HL-60/S4 treated with retinoic acid at 250 ng/mL for 4 days and 3 days (cell line): ENCODE results near the gene CHSY1.

Experiments
- in situ Hi-C: fragments of 300-500 bp; cut with MboI; formaldehyde crosslinking; loops from 2 replicates; pipeline ENCODE4 v1.7.0; 2022; ENCODE audit warnings: low sequenced_read_pairs

CHSY1 gene

GRCh38 chr15:101246824-101247745 is 4.8 kb downstream of the CHSY1 start:
- in situ Hi-C loops: no loop called here

DNA sequence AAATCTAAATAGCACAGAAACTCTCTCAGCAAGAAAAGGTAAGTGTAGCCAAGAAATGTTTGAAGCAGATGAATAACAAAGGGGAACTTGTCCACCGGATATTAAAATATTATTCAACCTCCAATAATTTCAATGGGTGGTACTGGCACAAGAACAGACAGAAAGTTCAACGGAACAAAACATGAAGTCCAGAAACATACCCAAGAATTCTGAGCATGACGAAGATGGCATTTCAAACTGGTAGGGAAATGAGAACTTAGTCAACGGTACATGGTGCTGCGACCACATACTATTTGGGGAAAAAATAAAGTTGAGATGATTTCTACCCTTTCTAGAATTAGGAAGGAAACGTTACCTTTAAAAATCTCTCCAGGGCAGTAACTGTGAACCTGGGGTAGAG is 5.5 kb downstream of the CHSY1 start:
- in situ Hi-C loops: no loop called here

DNA sequence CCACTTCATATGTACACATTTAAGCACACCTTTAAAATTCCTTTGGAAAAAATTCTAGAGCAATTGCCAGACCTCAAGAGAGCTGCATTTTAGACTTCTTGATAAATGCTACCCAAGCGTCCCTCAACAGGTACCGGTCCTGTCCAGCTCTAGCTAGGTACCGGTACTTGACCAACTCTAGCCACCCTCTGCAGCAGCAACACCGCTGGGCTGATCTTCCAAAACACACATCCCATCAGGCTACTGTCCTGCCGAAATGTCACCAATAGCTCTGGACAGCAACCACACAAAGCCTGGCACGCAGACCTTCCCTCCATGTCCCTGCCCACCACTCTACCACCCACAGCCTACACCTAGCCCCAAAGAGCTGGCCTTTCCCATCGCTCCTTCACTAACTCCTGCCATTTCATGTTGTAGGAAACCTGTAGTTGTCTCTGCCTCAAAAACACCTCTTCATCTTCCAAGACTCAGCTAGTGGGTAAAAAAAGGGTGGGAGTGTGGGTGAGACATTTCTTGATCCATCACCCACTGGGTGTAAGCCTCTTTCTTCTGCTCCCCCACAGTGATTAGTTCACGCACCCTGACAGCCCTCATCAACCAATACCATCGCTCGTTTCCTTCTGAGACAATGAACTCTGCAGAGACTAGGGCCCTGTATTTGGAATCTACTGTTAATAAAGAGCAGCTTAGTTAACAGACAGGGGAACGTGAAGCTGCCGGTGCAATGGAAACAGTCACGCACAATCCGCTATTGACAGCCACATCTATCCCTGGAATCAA is 6.8 kb downstream of the CHSY1 start:
- in situ Hi-C loops: no loop called here

DNA sequence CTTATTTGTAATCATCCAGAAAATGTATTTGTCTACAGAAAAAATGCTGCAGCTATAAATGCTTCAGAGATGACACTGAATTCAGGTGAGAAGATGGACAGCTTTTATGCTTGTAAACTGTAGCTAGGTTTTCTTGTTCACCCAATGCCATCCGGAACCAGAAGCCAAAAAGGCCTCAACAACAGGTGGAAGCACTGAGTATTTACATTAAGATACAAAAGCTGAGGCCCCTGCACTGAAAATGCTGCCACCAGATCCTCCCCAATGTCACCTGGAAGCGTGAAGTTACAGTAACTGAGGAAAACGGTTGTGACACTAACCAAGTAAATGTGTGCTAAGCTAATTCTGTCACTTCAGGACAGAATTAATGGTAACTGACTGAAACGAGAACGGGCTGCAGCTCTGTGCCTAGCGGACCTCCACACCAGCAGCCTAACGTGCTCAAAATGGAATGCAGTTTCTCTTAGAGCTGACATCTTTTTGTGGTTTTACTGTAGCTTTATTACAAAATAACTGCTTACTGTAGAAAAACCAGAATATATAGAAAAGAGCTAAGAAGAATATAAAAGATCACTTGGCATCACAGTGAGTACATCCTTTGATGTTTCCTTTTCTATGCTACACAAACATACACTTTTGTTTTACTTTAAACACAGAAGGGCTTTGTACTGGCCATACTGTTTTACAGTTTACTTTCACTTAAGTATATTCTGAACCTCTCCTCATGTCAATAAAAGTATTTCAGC is 7.6 kb downstream of the CHSY1 start:
- in situ Hi-C loops: no loop called here

DNA sequence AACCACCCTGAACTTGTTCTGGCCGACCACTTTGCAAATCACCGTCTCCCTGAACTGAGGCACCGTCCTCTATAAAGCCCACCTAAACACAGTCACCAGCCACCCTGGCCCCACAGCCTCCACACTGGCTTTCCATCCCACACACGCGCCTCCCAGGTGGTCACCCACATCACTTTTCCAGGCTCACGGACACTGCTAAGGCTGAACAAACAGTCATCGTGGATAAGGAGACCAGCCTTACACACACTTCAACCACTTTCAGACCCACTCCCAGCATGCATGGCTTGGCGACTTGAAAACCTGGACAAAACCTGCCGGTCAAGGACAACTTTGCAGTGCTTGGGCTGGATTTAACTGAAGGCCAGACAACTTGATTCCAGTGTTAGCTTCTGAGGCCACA is 8.4 kb downstream of the CHSY1 start:
- in situ Hi-C loops: no loop called here

DNA sequence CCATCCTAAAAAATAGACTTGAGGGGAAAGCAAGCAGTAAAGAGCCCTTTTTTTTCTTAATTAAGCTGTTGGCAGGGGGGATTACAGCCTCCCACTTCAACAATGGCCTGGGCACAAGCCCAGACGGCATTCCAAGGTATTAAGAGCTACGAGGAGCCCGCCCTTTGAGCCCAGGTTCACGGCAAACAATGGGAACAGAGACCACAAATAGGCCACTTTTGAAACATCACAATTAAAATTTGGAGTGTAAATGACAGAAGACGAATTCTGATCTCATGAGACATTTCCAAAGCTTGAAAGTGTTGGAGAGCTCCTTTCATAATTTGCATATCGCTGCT is 8.9 kb downstream of the CHSY1 start:
- in situ Hi-C loops: no loop called here

DNA sequence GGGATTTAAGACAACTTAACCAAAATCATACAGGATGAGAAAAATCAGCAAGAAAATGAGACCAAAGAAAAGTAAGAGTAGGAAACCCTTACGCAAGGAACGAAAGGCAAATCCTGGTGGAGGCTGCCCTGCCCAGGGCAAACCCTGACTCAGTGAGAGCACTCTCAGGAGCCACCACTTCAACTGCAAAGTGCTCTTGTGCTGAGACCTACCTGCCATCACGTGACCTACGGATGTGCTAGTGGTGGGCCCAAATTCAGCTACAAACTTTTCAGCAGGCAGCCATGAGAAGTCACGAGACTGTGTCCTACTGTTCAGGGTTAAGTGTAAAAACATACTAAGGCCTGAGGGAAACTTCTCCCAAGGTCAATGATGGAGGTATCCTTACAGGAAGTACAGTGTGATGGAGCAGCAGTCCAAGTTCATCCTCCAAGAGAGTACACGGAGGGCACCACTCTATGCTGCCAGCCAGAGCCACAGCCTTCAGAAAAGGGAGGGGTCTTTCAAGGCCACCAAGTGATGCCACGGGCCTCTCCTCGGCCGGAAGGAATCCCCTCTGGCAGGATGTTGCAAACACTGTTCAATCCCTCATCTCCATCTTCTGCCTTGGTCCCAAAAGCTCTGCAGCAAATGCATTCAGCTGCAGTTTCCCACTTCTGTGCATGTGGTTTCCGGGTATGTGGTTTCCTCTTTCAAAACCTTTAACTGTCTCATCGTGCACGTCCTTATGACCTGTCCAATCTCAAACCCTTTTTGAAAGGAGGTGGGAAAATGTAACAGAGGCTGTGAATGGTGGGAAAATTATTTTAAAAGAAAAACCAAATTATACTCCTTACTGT is 9.5 kb downstream of the CHSY1 start:
- in situ Hi-C loops: no loop called here

- in situ Hi-C loops: no loop called here
Observed at GRCh38 chr15:101240358-101240757, 11.5 kb downstream of the CHSY1 start.

DNA sequence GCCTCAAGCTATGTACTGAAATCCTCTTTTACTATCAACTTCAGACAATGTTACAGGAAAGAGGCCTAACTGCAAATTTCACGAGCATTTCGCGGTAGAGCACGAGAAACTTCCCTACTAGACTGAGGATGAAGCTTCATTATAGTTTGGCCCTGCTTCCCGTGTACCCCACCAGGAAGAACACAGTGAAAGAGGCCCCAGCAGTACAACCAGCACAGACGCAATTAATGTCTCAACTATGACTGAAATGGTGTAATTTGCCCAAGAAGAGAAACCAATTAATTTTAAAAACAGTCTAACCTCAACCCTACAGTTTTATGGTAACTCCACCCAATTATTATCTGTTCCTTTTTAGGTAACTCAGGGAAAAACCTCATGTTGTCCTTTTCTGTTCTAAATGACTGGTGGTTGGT is 12.1 kb downstream of the CHSY1 start:
- in situ Hi-C loops: no loop called here

DNA sequence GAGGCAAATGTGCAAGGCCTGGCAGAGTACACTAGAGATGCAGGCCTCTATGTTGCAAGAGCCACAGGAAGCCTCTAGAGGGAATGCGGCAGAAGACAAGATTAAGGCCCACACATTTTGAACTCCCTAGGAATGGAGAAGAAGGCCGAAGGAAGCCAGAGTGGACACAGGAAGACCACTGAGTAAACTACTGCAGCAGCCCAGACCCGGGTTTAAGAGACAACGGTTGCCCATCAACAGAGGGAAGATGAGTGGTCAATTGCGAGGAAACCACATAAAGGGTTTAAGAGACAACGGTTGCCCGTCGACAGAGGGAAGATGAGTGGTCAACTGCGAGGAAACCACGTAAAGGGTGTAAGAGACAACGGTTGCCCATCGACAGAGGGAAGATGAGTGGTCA is 14.6 kb downstream of the CHSY1 start:
- in situ Hi-C loops: no loop called here

DNA sequence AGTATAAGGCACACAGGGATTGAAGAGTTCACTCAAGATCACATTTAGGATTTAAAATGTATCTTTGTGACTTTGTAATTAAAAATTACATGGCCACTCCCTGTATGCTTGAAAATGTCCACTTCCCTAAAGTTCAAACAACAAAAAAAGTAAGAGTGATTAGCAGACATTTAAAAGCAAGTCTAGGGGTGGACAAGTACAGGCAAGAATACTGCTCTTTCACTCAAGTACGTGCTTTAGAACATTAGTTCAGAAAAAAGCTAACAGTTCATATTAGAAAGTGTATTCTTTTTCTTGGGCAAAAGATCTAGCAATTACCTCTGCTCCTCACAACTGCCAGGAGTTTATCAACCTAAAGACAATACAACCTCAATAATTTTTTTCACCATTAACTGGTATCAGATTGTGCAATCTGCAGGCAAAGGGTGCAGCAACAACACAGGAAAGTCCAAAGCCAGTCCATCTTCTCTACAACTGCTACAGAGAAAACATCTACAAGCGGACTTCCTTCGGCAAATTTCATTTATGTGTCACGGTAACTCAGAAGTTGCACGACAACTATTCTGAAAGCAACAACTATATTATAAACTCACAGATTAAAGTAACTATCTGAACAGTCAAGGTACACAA is 18.1 kb downstream of the CHSY1 start:
- in situ Hi-C loops: no loop called here

DNA sequence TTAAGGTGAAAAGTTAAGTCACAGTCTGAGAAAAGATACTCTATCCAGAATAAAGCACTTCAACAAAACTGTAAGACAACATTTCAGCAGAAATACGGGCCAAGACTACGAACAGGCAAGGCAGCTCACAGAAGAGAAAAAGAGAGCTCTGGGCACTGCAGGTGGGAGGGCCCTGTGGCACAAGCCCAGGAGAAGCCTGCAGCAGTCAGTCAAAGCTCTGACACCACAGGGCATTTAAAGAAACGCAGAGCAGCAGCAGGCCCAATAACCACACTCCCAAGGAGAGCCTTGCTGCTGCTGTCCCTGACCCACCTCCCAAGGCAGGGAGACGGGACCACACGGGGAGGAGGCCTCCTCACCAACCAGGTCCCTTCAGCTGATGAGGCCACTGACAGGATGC is 19.2 kb downstream of the CHSY1 start:
- in situ Hi-C loops: no loop called here

GRCh38 chr15:101228313-101228712 is 23.5 kb downstream of the CHSY1 start:
- in situ Hi-C loops: no loop called here

DNA sequence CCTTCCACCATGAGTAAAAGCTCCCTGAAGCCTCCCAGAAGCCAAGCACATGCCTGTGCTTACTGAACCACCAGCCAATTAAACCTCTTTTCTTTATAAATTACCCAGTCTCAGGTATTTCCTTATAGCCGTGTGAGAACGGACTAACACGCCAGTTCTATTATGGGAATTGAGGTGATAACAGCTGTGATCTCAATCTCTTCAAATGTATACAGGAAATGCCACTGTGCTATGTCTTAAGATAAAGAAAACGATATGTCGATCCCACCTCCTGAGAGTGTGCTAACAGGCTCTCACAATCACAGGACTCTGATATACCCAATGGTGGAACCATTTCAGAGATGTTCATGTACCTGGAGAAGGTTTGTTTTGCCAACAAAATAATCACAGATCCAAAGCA is 26.2 kb downstream of the CHSY1 start:
- in situ Hi-C loops: no loop called here

DNA sequence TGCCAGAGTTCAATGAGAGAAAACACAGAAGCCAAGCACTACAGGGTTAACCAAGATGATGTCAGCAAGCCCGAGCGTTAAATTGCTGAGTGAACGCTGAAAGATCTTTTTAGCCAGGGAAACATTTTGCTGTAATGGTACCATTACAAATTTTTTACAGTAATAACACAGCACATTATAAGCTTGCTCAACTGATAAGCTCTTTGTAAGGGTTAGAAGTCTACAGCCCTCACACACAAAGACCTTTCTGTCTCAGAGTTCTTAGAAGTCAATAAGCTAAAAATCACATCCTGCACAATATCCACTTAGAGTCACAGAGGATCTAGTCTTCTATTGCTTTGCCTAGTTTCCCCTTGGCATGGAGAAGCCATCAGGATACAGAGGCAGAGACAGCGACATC is 29.9 kb downstream of the CHSY1 start:
- in situ Hi-C loops: no loop called here

GRCh38 chr15:101220060-101220459 is 31.8 kb downstream of the CHSY1 start:
- in situ Hi-C loops: no loop called here

DNA sequence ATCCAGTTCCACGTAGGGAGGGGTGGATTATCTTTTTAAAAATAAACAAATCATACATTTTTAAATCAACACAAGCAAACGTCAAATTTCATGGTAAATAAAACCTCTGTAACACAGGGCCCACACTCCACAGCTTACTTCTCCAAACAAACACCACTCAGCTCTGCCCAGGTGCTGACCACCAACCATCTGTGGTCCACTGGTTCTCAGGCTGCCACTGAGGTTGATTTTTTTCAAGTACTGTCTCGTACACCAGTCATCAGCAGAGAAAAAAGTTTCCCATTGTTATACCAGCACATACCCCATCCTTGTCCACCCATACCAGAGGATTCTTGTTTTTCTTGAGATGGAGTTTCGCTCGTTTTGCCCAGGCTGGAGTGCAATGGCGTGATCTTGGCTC is 32.4 kb downstream of the CHSY1 start:
- in situ Hi-C loops: no loop called here

DNA sequence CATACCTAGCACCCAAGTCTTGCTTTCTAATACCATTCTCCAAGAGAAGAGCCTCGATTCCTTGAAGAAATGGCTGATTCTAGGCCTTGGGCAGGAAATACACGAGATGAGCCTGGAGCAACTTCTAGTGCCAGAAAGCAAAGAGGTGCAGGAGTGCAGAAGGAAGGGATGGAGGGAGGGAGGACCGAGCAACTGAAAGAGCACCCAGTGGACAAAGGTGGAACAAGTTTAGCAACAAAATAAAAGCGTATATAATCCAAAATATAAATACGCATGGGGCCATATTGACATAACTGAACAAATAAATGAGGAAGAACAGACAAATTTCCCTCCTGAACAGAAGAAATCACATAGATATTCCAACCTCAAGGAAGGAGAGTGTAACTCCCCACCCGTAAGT is 34.4 kb downstream of the CHSY1 start:
- in situ Hi-C loops: no loop called here

DNA sequence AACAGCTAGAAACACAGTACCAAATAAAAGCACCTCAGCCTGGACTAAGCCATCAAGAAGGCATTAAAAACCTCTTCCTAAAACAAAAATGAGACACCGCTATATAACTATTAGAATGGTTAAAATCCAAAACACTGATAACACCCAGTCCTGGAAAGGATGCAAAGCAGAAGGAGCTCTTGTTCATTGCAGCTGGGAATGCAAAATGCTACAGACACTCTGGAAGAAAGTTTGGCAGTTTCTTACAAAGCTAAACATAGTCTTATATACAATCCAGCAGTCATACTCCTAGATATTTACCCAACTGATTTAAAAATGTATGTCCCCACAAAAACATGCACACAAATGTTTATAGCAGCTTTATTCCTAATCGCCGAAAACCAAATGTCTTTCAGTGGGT is 35.7 kb downstream of the CHSY1 start:
- in situ Hi-C loops: no loop called here

DNA sequence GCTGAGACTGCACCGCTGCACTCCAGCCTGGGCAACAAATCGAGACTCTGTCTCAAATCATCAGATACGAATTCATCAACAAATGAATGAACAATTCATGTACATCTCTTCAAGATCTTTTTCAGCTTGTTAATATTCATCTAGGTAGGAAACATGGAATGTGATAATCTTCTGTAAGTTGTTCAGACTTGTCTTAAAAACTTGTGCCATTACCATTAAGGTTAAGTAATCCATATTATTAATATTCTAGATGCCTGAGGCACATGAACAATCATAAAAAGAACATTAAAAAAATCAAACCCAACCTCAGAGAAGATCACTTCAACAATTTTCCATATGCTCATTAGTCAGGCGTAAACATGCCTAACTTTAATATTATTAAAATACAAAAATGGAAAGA is 36.2 kb downstream of the CHSY1 start:
- in situ Hi-C loops: no loop called here
